ENCODE data around the gene DNALI1.

DNALI1 gene

GRCh38 chr1:37514350-37515184 lies 42.2 kb upstream of the DNALI1 start, which contains the start of gene MEAF6 (continued):
- TF ChIP-seq ZNF660 (tag by site-specific recombination; IDR thresholded peaks at IDR 0.05) (peak; percentile 88), ZNF155 (tag by site-specific recombination; IDR thresholded peaks at IDR 0.05) (no peak), ZNF311 (tag by site-specific recombination; IDR thresholded peaks at IDR 0.05; ENCODE audit: borderline replicate concordance) (no peak), ZNF664 (tag by site-specific recombination; IDR thresholded peaks at IDR 0.05) (no peak), ZFP41 (tag by site-specific recombination; IDR thresholded peaks at IDR 0.05; ENCODE audit: borderline replicate concordance) (no peak), ZSCAN30 (tag by site-specific recombination; IDR thresholded peaks at IDR 0.05) (peak; percentile 59; the same call in 1 of the 2 replicates), ZNF558 (tag by site-specific recombination; IDR thresholded peaks at IDR 0.05) (no peak), ZNF518A (tag by site-specific recombination; conservative IDR thresholded peaks at IDR 0.05; ENCODE audit: low read depth) (no peak), ZNF837 (tag by site-specific recombination; IDR thresholded peaks at IDR 0.05) (no peak), KLF16 (tag by site-specific recombination; IDR thresholded peaks at IDR 0.05) (no peak), ZNF621 (tag by site-specific recombination; IDR thresholded peaks at IDR 0.05) (no peak), ZNF473 (tag by site-specific recombination; IDR thresholded peaks at IDR 0.05) (no peak), ZNF211 (tag by site-specific recombination; IDR thresholded peaks at IDR 0.05; ENCODE audit: low read depth) (no peak), ZNF26 (tag by site-specific recombination; IDR thresholded peaks at IDR 0.05) (no peak), ZNF37A (tag by site-specific recombination; IDR thresholded peaks at IDR 0.05) (no peak), ZNF157 (tag by site-specific recombination; IDR thresholded peaks at IDR 0.05) (no peak), HOXA7 (CRISPR knock-in tag; IDR thresholded peaks at IDR 0.05; ENCODE audit: borderline replicate concordance) (no peak), PRDM6 (tag by site-specific recombination; IDR thresholded peaks at IDR 0.05) (no peak), ZEB2 (tag by site-specific recombination; IDR thresholded peaks at IDR 0.05) (peak; percentile 53), ZNF747 (tag by site-specific recombination; IDR thresholded peaks at IDR 0.05) (no peak), ZNF792 (tag by site-specific recombination; IDR thresholded peaks at IDR 0.05) (no peak), YY2 (tag by site-specific recombination; IDR thresholded peaks at IDR 0.05) (no peak), ZFHX2 (tag by site-specific recombination; conservative IDR thresholded peaks at IDR 0.05) (peak; percentile 2; the same call in 1 of the 2 replicates), ZNF561 (tag by site-specific recombination; IDR thresholded peaks at IDR 0.05; ENCODE audit: borderline replicate concordance) (peak; percentile 64; the same call in 1 of the 2 replicates), ZNF223 (tag by site-specific recombination; IDR thresholded peaks at IDR 0.05) (no peak), ZNF514 (tag by site-specific recombination; IDR thresholded peaks at IDR 0.05) (no peak), AEBP2 (tag by site-specific recombination; IDR thresholded peaks at IDR 0.05; ENCODE audit: borderline replicate concordance) (no peak), ZSCAN16 (tag by site-specific recombination; IDR thresholded peaks at IDR 0.05) (no peak), ZNF624 (tag by site-specific recombination; IDR thresholded peaks at IDR 0.05) (no peak)

All from HEK293 (cell line).